HEK293T (cell line): Measurements from ENCODE around the gene SLC27A3.
"Not testable (repeated sequence)": the region's sequence is repeated elsewhere in the genome, so short reads cannot be mapped to it uniquely, and the experiment has no call there.

Source experiments
- ARNT ChIP-seq: fragments of 450-650 bp; IDR thresholded peaks from 2 replicates; pipeline ENCODE4 v1.6.1; 2017; ENCODE audit warnings: mild to moderate bottlenecking
- BHLHE40 ChIP-seq: fragments of 450-650 bp; IDR thresholded peaks from 2 replicates; pipeline ENCODE4 v1.6.1; 2016; ENCODE audit warnings: mild to moderate bottlenecking, moderate library complexity, borderline replicate concordance
- FOXM1 ChIP-seq: fragments of 450-650 bp; IDR thresholded peaks from 2 replicates; pipeline ENCODE4 v1.6.1; 2017; ENCODE audit warnings: mild to moderate bottlenecking, borderline replicate concordance
- HDGF ChIP-seq: fragments of 450-650 bp; IDR thresholded peaks from 2 replicates; pipeline ENCODE4 v1.6.1; 2017; ENCODE audit warnings: antibody characterized with exemption, borderline replicate concordance
- PKNOX1 ChIP-seq: fragments of 450-650 bp; IDR thresholded peaks from 2 replicates; pipeline ENCODE4 v1.6.1; 2016
- SP1 ChIP-seq: fragments of 450-650 bp; IDR thresholded peaks from 2 replicates; pipeline ENCODE4 v1.6.1; 2017

GRCh38 chr1:153782648-153783047 is 7.4 kb downstream of the SLC27A3 start:
- TF ChIP-seq BHLHE40, PKNOX1, HDGF, FOXM1, ARNT, SP1: not testable (repeated sequence)
